Central memory CD8-positive, alpha-beta T cell (primary cell): ENCODE data around the gene FAM237B.
"Not testable (repeated sequence)": the region's sequence is repeated elsewhere in the genome, so short reads cannot be mapped to it uniquely, and the experiment has no call there.

Source experiments
- ATAC-seq: fragments of 150-1000 bp; cut with Tn5 transposase; replicated peaks from 2 replicates; pipeline ENCODE4 v1.10.0; 2022; ENCODE audit warnings: mild to moderate bottlenecking, moderate FRiP score, moderate number of reproducible peaks; ENCODE audit not compliant: poor library complexity, severe bottlenecking; ENCODE audit errors: extremely low read depth
- DNase-seq, 2 donors: peaks; one replicate each; pipeline ENCODE4 v3.0.0; 2021; ENCODE audit warnings: low spot score in 2 of 2
- H3K27ac Mint-ChIP-seq: one replicate; pipeline ENCODE4 v1.8.0; 2022; ENCODE audit warnings: low read depth, mild to moderate bottlenecking, moderate library complexity, mixed read lengths
- H3K27me3 Mint-ChIP-seq: one replicate; pipeline ENCODE4 v1.8.0; 2022; ENCODE audit warnings: mixed read lengths
- H3K36me3 Mint-ChIP-seq: one replicate; pipeline ENCODE4 v1.8.0; 2022; ENCODE audit warnings: mild to moderate bottlenecking, moderate library complexity, mixed read lengths; ENCODE audit not compliant: insufficient read depth
- H3K4me1 Mint-ChIP-seq: one replicate; pipeline ENCODE4 v1.8.0; 2022; ENCODE audit warnings: mixed read lengths
- H3K4me3 Mint-ChIP-seq: one replicate; pipeline ENCODE4 v1.8.0; 2022; ENCODE audit warnings: mild to moderate bottlenecking, moderate library complexity, mixed read lengths
- H3K9me3 Mint-ChIP-seq: one replicate; pipeline ENCODE4 v1.8.0; 2022; ENCODE audit warnings: mixed read lengths

FAM237B gene

DNA sequence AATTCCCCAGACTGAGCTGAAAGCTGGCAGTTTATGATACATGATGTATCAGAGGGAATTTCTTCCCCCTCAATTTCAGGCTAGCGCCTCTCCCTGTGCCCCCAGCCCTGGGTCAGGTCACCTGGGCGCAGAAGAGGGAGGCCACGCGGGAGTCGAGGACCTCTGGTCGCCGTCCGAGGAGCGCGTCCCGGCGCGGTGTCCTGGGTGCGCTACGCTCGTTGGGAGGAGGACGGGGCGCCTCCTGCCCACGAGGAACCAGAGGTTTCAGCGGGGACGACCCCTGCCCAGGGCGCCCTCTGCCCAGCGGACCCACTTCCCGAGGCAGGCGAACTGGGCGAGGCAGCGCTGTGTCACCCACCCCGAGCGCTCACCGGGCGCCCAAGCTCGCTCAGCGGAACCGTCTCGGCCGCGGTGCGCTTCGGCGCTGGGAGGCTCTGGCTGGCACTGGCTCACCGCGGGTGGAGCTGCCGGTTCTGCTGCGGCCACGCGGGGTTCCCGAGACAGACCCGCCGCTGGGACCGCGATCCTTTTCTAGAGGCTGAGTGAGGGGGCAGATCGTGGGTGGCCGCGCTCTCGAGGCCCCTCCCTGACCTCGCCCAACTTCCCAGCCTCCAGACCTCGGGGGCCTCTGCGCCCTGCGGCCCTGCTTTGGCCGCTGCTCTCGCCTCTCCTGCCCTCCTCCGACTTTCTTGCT lies at the start of gene FAM237B:
TSS of gene FAM237B (minus strand) at position 504 of the 694 bp plus-strand sequence. CDS start 1,556 bp downstream, outside the sequence.
- no peak within 1 kb of the TSS for H3K27ac Mint-ChIP-seq
- no peaks in the 10 kb centered on the region for H3K36me3 Mint-ChIP-seq
- H3K4me1 Mint-ChIP-seq, result no peaks in the 10 kb centered on the region
- no peaks in the 10 kb centered on the region for H3K9me3 Mint-ChIP-seq
- ATAC-seq (no peak), DNase-seq (no peak)
- no peak within 1 kb of the TSS for H3K4me3 Mint-ChIP-seq
- H3K27me3 Mint-ChIP-seq, result peaks cover 71% of the 10 kb centered on the region

DNA sequence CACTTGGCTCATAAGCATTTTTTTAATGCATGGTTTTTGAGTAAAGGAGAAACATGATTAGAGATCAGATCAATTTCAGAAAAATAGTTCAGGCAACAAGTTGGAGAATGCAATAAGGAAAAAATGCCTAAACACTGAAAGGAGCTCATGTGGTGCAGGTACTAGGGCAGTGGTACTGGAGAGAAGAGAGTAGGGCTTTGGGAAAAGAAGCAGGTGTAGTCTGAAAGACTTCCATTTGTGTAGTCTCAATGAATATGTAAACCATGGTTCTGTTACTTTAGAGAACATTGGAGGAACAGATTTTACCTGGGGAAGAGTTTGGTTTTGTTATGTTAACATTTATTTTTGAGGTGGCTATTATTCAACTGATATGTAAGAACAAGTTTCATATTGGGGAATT lies 30.9 kb upstream of the FAM237B start:
- ATAC-seq, result no peak
- DNase-seq, result no peak
- H3K27ac Mint-ChIP-seq, result peak overlapping the region; percentile 17
- H3K9me3 Mint-ChIP-seq, result no peaks in the 10 kb centered on the region
- H3K4me1 Mint-ChIP-seq, result peaks cover 61% of the 10 kb centered on the region
- no peak overlapping the region for H3K4me3 Mint-ChIP-seq
- H3K27me3 Mint-ChIP-seq, result no peaks in the 10 kb centered on the region
- H3K36me3 Mint-ChIP-seq, result peaks cover 22% of the 10 kb centered on the region

DNA sequence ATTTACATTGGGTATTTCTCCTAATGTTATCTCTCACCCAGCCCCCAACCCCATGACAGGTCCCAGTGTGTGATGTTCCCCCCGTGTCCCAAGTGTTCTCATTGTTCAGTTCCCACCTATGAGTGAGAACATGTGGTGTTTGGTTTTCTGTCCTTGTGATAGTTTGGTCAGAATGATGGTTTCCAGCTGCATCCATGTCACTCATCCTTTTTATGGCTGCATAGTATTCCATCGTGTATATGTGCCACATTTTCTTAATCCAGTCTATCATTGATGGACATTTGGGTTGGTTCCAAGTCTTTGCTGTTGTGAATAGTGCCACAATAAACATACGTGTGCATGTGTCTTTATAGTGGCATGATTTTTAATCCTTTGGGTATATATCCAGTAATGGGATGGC lies 28.9 kb upstream of the FAM237B start:
- not testable (repeated sequence) for DNase-seq, H3K27ac Mint-ChIP-seq, H3K27me3 Mint-ChIP-seq, ATAC-seq, H3K9me3 Mint-ChIP-seq, H3K4me3 Mint-ChIP-seq
- peaks cover 63% of the 10 kb centered on the region for H3K4me1 Mint-ChIP-seq
- peaks cover 25% of the 10 kb centered on the region for H3K36me3 Mint-ChIP-seq

- ATAC-seq, result no peak
- DNase-seq, result no peak
- Mint-ChIP-seq H3K27ac (peak overlapping the region; percentile 97), H3K9me3 (no peaks in the 10 kb centered on the region), H3K4me3 (no peak overlapping the region), H3K36me3 (peaks cover 25% of the 10 kb centered on the region), H3K4me1 (peaks cover 65% of the 10 kb centered on the region), H3K27me3 (no peaks in the 10 kb centered on the region)
Measured at GRCh38 chr7:90349305-90349704, 28.2 kb upstream of the FAM237B start.

- Mint-ChIP-seq H3K36me3 (peaks cover 17% of the 10 kb centered on the region), H3K27me3 (no peaks in the 10 kb centered on the region), H3K9me3 (no peaks in the 10 kb centered on the region), H3K27ac (peak overlapping the region; percentile 97), H3K4me1 (peaks cover 60% of the 10 kb centered on the region), H3K4me3 (peak overlapping the region; percentile 92)
- DNase-seq, result no peak
- ATAC-seq, result no peak
Measured at GRCh38 chr7:90347759-90348158, 26.7 kb upstream of the FAM237B start.

DNA sequence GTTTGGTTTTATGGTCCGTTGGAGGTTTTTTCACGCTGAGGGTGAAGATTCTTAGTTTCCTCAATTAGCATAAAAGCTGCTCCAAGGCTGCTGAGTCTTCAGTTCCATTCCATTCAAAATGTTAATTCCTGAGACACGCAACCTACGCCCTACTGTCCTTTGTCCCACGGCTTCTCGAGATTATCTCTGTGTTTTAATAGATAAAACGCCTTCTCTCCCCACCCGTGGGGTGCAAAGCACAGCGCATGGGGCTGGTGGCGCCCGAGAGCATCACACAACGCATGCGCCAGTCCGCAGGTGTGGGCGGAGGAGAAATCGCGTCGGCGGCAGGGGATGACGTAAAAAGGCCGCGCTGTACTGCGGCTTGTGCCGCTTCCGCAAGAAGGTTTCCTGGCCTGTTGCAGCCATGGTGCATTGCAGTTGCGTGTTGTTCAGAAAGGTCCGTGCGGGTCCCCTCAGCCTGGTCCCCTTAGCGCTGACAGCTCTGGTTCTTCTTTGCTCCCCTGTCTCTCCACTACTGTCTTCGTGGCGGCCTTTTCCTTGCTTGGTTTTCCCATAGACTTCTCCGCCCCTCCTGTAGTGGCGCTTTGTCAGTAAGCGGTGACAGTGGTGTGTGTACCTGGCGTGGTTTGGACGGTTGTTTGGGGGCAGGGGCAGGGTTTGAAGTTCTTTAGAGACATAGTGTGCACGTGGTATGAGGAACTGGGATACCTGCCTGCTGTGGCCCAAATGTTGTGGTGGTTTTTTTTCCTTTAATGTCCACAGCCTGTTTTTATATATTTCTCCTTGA lies 25.4 kb upstream of the FAM237B start, which contains the start of gene GTPBP10:
TSS of gene GTPBP10 (plus strand) at position 381 of the 790 bp plus-strand sequence. CDS start at position 407, 26 bp downstream.
- Mint-ChIP-seq H3K9me3 (no peaks in the 10 kb centered on the region), H3K4me3 (peak within 1 kb of the TSS; percentile 92), H3K36me3 (peaks cover 11% of the 10 kb centered on the region), H3K27me3 (no peaks in the 10 kb centered on the region), H3K27ac (peak within 1 kb of the TSS; percentile 97), H3K4me1 (peaks cover 49% of the 10 kb centered on the region)
- ATAC-seq (peak; percentile 94), DNase-seq (peak; percentile 91 to 92)

GRCh38 chr7:90345595-90346335 lies 24.7 kb upstream of the FAM237B start:
- peaks cover 46% of the 10 kb centered on the region for H3K4me1 Mint-ChIP-seq
- H3K4me3 Mint-ChIP-seq, result peak overlapping the region; percentile 92
- peaks cover 11% of the 10 kb centered on the region for H3K36me3 Mint-ChIP-seq
- no peaks in the 10 kb centered on the region for H3K27me3 Mint-ChIP-seq
- ATAC-seq (peak; percentile 5), DNase-seq (no peak)
- peak overlapping the region; percentile 97 for H3K27ac Mint-ChIP-seq
- H3K9me3 Mint-ChIP-seq, result no peaks in the 10 kb centered on the region

DNA sequence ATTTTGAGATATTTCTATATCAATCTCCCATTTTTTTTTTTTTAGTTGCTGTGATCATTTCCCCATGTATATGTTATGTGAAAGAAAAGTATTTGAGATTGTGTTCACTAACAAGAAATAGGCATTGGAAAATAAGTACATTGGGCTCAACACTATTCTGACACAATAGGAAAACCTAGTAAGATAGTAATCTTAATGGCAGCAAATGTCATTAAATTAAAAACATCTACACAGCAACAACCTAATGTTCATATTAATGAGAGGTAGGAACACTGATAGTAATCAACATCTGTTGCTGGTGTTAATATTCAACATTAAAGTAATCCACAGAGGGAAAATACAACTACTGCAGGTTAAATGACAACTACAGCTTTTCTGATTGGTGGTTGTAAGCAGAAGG lies 23.9 kb upstream of the FAM237B start:
- Mint-ChIP-seq H3K9me3 (no peaks in the 10 kb centered on the region), H3K36me3 (peaks cover 11% of the 10 kb centered on the region), H3K4me3 (peak overlapping the region; percentile 92), H3K27ac (peak overlapping the region; percentile 97), H3K27me3 (peaks cover 6% of the 10 kb centered on the region), H3K4me1 (peaks cover 39% of the 10 kb centered on the region)
- ATAC-seq (no peak), DNase-seq (no peak)

DNA sequence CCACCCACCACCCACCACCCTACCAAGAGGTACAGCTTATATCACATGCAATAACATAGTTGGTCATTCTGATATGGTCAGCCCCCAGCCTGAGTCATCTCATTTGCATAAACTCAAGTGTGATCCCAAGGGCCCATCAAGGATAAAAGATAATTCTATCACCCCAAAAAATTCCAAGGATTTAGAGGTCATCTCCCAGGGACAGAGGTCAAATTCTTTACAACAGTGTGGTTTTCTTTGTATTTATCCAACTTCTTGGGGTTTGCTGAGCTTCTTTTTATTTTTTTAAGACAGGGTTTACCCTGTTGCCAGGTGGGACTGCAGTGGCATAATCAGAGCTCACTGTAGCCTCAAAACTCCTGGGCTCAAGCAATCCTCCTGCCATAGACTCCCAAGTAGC lies 16.0 kb upstream of the FAM237B start:
- Mint-ChIP-seq H3K4me3 (no peak overlapping the region), H3K27ac (no peak overlapping the region), H3K36me3 (no peaks in the 10 kb centered on the region), H3K27me3 (peaks cover 22% of the 10 kb centered on the region), H3K9me3 (no peaks in the 10 kb centered on the region), H3K4me1 (no peaks in the 10 kb centered on the region)
- DNase-seq (no peak), ATAC-seq (no peak)

GRCh38 chr7:90334926-90335325 lies 13.8 kb upstream of the FAM237B start:
- H3K4me3 Mint-ChIP-seq, H3K4me1 Mint-ChIP-seq, ATAC-seq, H3K36me3 Mint-ChIP-seq, H3K9me3 Mint-ChIP-seq, H3K27ac Mint-ChIP-seq, DNase-seq: not testable (repeated sequence)
- peaks cover 16% of the 10 kb centered on the region for H3K27me3 Mint-ChIP-seq

- H3K9me3 Mint-ChIP-seq, result no peaks in the 10 kb centered on the region
- DNase-seq, result no peak
- H3K27me3 Mint-ChIP-seq, result peaks cover 15% of the 10 kb centered on the region
- no peaks in the 10 kb centered on the region for H3K4me1 Mint-ChIP-seq
- H3K4me3 Mint-ChIP-seq, result no peak overlapping the region
- H3K36me3 Mint-ChIP-seq, result peaks cover 2% of the 10 kb centered on the region
- no peak for ATAC-seq
- H3K27ac Mint-ChIP-seq, result no peak overlapping the region
Measured at GRCh38 chr7:90334193-90334843, 13.2 kb upstream of the FAM237B start.

DNA sequence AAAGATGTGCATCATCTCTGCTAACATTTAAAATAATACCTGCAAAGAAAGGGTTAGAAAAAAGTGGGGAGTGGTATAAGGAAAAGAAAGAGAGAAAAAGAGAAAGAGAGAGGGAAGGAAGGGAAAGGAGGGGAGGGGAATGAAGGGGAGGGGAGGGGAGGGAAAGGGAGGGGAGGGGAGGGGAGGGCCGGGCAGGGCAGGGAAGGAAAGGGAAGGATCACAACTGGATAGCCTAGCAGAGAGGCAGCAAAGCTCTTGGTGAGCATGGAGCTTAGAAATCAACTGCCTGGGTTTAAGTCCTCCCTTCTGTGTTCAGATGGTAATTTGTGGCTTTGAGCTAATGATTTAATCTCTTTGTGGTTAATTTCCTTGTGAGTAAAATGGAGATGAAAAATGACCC lies 5.4 kb upstream of the FAM237B start:
- Mint-ChIP-seq H3K4me3 (no peak overlapping the region), H3K9me3 (no peaks in the 10 kb centered on the region), H3K27me3 (peaks cover 32% of the 10 kb centered on the region), H3K4me1 (no peaks in the 10 kb centered on the region), H3K36me3 (peaks cover 2% of the 10 kb centered on the region), H3K27ac (no peak overlapping the region)
- no peak for ATAC-seq
- DNase-seq, result no peak
